ENCODE results near the gene TMEM86B.
"Not testable (repeated sequence)": the region's sequence is repeated elsewhere in the genome, so short reads cannot be mapped to it uniquely, and the experiment has no call there.

The TMEM86B gene

DNA sequence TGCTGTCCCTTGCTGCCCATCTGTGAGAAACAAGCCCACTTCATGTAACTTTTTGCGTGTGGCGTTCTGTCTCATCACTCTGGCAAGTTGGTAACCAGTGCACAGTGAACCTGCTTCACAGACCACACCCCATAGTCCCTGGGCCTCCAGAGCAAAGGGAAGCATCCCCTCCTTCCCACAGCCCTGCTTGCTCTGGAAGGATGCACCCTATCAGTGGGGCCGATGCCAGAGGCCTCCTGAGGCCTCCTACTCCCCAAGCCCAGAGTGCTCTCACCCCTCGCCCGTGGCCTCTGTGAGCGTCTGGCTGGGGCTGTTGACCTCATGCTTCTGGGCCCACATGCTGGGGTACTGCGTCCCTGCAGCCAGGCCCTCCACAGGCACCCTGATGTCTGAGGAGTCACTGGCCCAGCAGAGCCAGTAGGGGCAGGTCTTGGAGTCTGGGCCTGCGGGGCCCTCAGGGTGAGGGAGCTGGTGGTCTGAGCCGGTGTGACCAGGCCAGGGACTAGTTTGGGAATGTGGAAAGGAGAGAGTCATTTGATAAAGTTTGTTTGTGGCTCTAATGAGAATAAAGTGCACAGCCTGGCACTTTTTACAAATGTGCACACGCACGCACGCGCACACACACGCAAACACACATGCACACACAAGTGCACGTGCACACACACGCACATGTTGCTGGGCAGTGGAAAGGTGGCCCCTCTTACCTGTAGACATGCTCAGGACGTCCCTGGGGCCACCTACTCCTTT is 5.1 kb downstream of the TMEM86B start:
- in situ Hi-C loops (cut with MboI; ENCODE audit: low sequenced_read_pairs): no loop called here

DNA sequence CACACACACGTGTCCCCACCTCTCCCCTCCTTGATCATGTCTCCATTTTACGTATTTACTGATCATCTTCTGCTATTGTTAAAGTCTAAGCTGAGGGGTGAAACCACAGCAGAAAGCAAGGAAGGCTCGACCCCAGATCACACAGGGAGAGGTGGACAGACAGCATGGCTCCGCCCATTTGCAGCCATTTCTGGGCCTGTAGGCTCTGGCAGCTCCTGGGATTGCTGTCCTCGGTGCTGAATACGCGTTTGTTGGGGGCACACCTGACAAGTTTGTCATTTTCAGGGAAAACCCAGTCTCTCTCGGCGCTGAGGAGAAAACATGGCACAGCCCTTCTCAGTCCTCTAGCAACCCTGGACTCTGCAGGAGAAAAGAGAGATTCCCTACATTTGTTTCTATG is 8.0 kb downstream of the TMEM86B start:
- in situ Hi-C loops (cut with MboI; ENCODE audit: low sequenced_read_pairs): no loop called here

DNA sequence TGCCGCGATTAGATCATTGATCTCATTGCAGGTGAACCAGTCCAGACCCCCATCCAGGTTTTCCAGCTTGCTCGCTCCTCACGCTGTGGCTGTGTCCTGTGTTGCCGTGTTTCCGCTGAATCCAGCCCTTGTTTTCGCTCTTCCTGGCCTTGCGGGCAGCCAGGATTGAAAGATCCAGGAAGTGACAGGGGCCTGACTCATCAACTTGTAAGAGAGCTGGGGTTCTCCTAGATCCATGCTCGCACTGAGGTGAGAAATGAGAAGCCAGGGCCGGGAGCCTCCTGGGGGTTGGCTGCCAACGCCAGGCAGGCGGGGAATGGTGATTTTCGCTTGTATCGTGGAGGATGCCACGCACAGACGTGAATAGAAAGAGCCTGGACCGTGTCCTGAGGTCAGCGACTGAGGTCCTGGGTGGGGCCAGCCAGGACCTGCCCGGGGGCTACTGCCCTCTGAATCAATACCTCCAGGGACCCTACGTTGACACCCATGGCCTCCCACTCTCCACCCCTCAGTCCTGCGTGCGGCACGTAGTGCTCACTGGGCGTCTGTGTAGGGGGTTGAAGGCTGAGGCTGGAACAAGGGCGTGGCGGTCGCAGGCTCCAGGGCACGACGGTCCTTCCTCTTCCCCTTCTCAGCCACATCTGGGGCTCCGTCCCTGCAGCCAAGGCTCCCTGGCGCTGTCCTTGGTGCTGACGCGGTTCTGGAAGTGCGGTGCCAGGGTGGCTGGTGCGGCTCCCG is 11.9 kb downstream of the TMEM86B start:
- in situ Hi-C loops (cut with MboI; ENCODE audit: low sequenced_read_pairs): loop anchor here (10.0 kb wide), 1 partner anchor 198 kb away; no protein-coding TSS in a partner anchor

DNA sequence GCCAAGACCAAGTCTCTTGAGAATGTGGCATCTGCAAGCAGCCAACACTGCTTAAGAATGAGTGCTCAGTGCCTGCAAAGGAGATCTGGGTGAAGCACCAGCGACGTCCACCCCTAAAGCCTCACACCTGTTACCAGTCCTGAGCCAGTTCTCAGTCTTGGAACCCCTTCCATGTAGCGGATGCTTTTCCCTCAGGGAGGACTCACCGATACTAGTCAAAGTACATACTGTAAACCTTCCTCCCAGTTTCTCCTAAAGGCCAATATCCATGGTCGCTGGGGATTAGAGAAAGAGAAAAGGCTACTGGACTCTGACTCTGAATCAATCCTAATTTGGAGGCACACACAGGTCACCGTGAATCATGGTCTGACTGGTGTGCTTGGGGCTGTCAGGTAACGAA is 15.0 kb downstream of the TMEM86B start:
- in situ Hi-C loops (cut with MboI; ENCODE audit: low sequenced_read_pairs): loop anchor here (10.0 kb wide), 1 partner anchor 201 kb away; no protein-coding TSS in a partner anchor

DNA sequence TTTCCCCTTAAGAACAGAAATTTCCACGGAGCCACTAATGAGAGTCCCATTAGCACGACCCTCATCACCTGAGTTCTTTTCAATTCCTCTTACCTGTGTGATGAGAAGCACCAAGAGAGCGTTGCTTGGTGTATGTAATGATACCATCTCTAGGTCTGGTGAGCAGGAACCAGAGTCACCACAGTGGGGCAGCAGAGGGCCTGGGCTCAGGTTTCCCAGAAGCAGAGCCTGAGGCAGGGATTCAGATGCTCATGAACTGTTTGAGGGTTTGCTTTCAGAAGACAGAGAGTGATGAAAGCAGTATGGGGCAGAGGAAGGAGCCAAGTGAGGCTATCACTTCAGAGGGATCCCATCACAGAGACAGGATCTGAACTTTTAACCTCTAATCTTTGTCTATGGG is 16.1 kb downstream of the TMEM86B start:
- in situ Hi-C loops (cut with MboI; ENCODE audit: low sequenced_read_pairs): loop anchor here (10.0 kb wide), 1 partner anchor 202 kb away; no protein-coding TSS in a partner anchor

DNA sequence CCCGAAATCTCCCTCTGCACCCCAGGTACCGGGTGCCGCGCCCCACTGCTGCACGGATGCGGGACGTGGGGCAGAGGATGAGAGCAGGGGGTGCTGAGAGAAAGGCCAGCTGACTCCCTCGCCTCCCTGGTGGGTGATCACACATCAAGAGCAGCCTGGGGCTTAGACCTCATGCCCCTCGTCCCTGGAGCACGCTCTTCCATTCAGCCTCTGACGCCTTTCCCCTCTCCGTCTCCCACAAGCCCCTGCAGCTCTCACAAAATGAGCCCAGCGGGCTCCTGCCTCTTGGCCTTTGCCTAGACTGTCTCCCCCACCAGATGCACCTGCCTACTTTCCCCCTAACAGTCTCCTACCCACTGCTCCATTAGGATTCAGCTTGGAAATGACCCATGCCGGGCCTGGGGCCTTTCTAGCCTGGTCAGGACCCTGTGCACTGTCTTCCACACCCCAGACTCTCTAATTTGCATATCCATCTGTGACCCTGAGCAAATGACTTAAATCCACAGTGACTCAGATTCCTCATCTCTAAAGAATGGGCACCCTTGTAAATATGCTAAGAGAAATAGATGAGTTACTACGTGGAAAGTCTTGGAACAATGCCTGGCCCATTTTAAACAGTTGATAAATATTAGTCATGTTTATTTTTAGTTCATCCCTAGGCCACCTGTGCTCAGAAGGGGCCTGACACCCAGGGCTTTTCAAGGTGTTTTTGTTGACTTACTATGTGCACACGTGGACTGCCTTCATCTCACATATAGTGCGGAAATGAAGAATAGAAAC is 18.7 kb downstream of the TMEM86B start:
- in situ Hi-C loops (cut with MboI; ENCODE audit: low sequenced_read_pairs): loop anchor here (10.0 kb wide), 1 partner anchor 205 kb away; no protein-coding TSS in a partner anchor

DNA sequence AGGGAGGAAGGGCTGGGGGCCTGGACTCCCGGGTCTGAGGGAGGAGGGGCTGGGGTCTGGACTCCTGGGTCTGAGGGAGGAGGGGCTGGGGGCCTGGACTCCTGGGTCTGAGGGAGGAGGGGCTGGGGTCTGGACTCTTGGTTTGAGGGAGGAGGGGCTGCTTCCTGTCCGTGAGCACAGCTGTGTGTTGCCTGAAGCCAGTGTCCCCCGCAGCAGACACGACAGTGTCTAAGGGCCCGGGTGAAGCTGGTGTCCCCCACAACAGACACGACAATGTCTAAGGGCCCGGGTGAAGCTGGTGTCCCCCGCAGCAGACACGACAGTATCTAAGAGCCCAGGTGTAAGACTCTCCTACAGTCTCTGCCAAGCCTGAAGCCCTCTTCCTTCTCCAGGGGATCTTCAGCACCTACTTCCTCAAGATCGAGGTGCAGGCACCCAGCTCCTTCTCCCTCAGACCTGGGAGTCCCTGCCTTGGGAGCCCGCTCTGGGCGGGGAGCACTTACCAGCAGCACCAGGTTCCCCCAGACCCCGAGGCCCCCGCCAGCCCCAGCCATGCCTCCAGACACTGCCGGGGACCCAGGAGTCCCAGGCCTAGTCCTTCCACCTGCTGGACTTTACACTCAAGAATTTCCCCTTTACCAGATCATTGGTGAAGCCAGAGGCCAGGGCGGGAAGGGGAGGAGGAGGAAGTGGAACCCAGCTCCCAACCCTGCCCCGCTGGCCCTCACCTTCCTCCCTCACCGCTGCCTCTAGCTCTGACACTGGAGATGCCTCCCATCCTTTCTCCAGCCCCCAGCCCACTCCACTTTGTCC is 19.5 kb downstream of the TMEM86B start, which contains the start of gene PTPRH:
PTPRH (minus strand) TSS at position 622 of the 813 bp plus-strand sequence; CDS start at position 554, 68 bp downstream.
- in situ Hi-C loops (cut with MboI; ENCODE audit: low sequenced_read_pairs): no loop called here

DNA sequence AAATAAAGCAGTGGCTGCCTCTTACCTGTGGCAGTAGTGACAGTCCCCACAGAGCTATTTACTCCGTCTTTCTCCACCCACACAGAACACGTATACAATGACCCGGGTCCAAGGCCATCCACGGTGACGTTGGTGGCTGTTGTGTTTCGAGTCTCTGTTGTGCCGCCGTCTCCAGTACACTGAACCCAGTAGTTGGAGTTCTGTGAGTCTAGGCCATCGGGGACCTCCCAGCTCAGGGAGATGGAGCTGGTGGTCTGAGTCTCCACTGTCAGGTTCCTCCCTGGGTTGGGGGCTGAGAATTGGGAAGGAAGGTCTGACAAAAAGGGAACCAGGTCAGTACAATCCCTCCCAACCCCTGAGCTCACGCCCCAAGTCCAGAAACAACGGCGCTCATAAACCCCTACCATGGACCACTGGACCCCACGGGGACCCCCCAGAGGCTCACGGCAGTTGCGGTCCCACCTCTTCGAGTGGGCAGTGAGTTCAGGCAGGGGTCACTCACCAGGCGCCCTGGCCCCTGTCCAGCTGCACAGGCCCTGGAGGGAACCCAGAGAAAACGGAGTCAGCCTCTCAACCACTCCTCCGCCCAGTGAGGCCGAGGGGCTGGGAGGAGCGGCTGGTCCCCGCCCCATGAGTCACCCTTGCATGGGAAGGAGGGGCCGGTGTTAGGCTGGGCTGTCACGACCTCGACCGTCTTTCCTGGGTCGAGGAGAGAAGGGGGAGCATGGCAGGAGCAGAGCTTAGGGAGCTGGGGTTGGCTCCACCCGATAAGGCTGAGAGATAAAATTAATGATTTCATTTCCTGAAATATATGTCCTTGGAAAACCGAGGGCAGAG is 21.7 kb downstream of the TMEM86B start:
- in situ Hi-C loops (cut with MboI; ENCODE audit: low sequenced_read_pairs): no loop called here

DNA sequence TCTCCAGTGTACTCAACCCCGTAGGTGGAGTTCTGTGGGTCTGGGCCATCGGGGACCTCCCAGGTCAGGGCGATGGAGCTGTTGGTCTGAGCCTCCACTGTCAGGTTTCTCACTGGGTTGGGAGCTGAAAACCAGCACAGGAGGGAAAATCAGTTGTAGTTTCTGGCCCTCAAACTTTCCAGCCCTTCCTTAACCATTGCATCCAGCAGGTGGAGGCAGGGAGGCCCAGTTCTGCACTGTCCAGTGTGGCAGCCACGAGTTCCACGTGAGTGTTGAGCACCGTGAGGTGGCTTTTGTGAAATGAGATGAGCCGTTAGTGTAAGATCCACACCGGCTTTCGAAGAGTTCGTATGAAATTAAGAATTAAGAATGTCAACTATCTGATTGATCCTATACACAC is 26.4 kb downstream of the TMEM86B start:
- in situ Hi-C loops (cut with MboI; ENCODE audit: low sequenced_read_pairs): not testable (repeated sequence)

DNA sequence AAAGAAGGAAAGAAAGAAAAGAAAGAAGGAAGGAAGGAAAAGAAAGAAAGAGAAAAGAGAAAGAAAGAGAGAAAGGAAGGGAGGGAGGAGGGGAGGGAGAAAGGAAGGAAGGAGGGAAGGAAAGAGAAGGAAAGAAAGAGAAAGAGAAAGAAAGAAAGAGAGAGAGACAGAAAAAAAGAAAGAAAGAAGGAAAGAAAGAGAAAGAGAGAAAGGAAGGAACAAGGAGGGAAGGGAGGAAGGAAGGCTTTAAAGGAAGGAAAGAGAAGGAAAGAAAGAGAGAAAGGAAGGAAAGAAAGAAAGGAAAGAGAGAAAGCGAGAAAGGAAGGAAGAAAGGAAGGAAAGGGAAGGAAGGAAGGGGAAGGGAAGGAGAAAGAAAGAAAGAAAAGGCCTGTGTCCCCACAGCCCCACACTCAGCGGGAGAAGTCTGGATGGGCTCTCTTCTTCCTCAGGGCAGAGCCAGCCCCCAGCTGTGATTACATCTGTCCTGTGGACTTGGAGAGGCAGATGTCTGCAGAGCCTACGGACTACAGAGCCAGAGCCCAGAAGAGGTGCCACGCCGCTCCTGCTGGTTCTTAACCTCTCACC is 28.9 kb downstream of the TMEM86B start:
- in situ Hi-C loops (cut with MboI; ENCODE audit: low sequenced_read_pairs): no loop called here

DNA sequence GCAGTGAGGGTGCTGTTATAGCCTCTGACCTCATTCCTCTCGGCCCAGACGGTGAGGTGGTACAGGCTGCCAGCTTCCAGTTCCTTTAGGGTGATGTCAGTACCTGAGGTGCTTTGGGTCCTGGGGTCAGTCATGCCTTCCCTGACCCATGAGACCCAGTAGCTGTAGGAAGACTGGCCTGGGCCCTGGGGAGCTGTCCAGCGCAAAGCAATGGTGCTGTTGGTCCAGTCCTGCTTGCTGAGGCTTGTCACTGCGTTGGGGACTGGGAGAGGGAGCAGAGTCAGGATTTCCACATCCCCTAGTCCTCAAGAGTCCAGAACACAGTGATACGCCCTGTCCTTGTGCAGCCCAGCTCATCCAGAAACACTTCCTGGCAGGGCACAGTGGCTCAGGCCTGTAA is 29.9 kb downstream of the TMEM86B start:
- in situ Hi-C loops (cut with MboI; ENCODE audit: low sequenced_read_pairs): no loop called here

DNA sequence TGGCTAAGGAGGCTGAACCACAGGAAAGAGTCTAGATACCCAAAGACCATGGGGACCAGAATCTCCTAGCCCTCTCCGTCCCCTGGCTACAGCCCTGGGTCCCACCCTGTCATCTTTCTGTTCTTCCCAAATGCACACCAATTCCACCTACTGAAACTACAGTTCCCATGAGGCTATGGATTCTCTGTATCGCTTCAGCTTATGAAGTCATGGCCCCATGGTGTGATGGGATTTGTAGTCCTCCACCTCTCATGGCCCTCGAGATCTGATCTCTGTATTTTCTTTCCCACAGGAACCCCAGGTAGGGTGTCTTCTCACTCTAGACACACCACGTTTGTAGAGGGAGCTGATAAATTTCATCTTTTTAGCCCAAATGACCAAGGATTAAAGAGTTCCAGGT is 31.0 kb downstream of the TMEM86B start:
- in situ Hi-C loops (cut with MboI; ENCODE audit: low sequenced_read_pairs): no loop called here

DNA sequence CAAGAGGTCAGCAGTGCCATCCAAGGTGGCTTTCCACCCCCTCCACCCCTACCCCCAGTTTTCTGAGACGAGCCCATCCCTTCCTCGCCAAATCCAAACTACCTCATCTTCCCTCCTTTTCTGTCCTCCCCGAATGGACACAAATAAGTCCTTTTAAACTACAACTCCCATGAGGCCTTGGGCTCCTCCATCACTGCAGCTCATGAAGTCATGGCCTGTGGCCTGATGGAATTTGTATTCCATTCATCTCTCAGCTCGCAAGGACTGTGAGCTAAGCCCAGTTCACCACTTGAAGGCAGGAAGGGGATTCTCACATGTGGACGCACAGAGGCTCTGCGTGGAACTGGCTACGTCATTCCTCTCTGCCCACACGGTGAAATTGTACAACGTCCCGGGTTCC is 31.8 kb downstream of the TMEM86B start:
- in situ Hi-C loops (cut with MboI; ENCODE audit: low sequenced_read_pairs): no loop called here

DNA sequence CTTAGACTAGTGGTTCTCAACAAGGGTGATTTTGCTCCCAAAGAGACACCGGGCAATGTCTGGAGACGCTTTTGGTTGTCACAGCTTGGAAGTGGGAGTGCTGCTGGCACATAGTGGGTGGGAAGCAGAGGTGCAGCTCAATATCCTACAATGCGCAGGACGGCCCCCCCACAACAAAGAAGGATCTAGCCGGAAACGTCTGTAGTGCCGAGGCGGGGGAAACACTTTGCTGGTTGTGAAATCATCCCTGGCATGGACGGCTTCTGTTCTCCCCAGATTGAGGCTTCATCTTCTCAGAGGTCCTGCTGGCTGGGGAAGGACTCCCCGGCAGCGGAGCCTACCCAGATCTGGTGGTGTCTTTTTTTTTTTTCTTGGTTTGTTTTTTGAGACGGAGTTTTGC is 35.1 kb downstream of the TMEM86B start:
- in situ Hi-C loops (cut with MboI; ENCODE audit: low sequenced_read_pairs): no loop called here

DNA sequence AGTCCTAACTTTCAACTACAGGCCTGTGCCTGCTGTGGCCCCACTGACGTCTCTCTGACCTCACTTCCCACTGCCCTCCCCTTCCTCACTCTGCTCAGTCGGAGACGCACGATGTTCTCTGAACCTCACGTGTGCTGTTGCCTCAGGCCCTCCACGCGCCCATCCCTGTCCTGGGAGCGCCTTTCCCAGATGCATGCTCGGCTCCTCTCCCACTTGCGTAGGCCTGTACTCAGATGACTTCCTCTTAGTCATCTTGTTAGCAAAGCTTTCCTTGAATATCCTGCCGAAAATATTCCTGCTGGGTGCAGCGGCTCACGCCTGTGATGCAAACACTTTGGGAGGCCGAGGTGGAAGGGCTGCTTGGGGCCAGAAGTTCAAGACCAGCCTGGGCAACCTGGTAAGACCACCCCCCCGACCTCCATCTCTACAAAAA is 39.1 kb downstream of the TMEM86B start:
- in situ Hi-C loops (cut with MboI; ENCODE audit: low sequenced_read_pairs): no loop called here

DNA sequence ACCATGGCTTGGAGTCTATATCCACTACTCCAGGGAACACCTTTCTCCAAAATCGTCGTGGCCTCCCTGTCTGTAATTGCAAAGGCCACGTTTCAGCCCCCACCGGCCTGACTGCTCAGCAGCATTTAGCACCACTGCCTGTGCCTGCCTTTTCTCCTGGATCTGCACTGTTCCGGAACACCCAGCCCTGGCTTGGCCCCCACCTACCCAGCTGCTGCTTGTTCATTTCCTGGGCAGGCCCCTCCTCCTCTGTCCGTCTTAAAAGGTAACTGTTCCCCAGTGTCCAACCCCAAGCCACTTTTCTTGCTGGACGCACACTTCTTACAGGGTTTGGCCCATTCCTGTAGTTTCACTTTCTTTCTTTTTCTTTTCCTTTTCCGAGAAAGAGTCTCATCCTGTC is 39.9 kb downstream of the TMEM86B start:
- in situ Hi-C loops (cut with MboI; ENCODE audit: low sequenced_read_pairs): no loop called here

DNA sequence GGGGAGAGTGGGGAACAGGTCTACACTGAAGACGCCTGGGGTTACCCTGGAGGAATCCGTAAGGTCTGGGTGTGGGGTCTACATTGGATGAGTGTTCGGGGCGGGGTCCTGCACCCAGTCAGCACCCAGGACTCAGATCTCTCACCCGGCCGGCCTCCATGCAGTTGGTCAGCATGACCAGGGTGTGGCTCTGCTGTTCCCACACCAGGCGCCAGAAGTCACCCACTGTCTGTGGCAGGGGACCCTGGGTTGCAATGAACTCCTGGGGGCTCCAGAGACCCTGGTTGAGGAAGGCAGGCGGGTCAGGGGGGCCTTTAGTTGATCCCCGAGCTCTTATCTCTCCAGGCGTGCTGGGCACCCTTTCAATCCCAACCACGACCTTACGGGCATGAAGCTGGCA is 42.5 kb downstream of the TMEM86B start:
- in situ Hi-C loops (cut with MboI; ENCODE audit: low sequenced_read_pairs): no loop called here

DNA sequence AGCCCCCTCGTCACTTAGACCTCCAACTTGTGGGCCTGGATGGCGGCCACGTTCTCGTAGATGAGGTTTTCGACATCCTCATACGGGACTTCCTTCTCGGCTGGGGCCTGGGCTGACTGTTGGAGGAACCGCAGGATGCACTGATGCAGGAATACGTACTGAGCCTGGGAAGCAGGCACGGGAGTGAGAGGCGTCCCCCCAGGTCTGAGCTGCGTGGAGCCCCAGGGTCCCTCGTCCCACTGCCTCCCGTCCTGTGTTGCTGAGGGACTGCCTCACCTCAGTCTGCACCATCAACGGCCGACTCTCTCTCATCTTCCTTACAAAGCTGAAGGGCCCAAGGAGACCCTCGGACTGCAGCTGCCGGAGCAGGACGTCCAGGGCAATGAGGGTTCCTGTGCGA is 46.8 kb downstream of the TMEM86B start:
- in situ Hi-C loops (cut with MboI; ENCODE audit: low sequenced_read_pairs): no loop called here
